Fibroblast of lung (primary cell): ENCODE data around the gene PIM2. TPM values are rescaled to one million over a fixed set of nuclear protein-coding genes. Genes with fewer than 3 reads are reported as not detected.

Source experiments
- DNase-seq, 2 donors: peaks; one replicate each; pipeline versions ENCODE4 v3.0.0 to v3.0.0-alpha.2; 2010; ENCODE audit warnings: low read depth in 2 of 2
- H2AFZ ChIP-seq: 2 replicates; pipeline ENCODE4 v1.5.1; 2012; ENCODE audit warnings: low read length, control low read depth, inconsistent platforms
- H3K27ac ChIP-seq: 2 replicates; pipeline ENCODE4 v1.5.1; 2011; ENCODE audit warnings: low read length, control low read depth; ENCODE audit not compliant: insufficient read depth
- H3K27me3 ChIP-seq: 2 replicates; pipeline ENCODE4 v1.5.1; 2011; ENCODE audit warnings: mild to moderate bottlenecking, low read length; ENCODE audit not compliant: control insufficient read depth, insufficient read depth
- H3K36me3 ChIP-seq: 2 replicates; pipeline ENCODE4 v1.5.1; 2011; ENCODE audit warnings: low read length; ENCODE audit not compliant: control insufficient read depth, insufficient read depth
- H3K4me1 ChIP-seq: 2 replicates; pipeline ENCODE4 v1.5.1; 2011; ENCODE audit warnings: low read length; ENCODE audit not compliant: control insufficient read depth, insufficient read depth; ENCODE audit errors: extremely low read depth
- H3K4me2 ChIP-seq: 2 replicates; pipeline ENCODE4 v1.5.1; 2011; ENCODE audit warnings: low read length, control low read depth; ENCODE audit not compliant: insufficient read depth; ENCODE audit errors: extremely low read depth
- H3K4me3 ChIP-seq, 4 experiments: fragments of 200-600 bp in 1 of 4; sonication (generic) in 1 of 4; replicated peaks in 1 of 4; 2 replicates each; pipeline ENCODE4 v1.5.1; 2011 to 2016; ENCODE audit warnings: low read length in 4 of 4, low read depth in 3 of 4, mild to moderate bottlenecking in 3 of 4, control low read depth in 2 of 4, inconsistent platforms in 1 of 4, mixed read lengths in 1 of 4; ENCODE audit not compliant: insufficient read depth in 1 of 4; ENCODE audit errors: control extremely low read depth in 1 of 4
- H3K79me2 ChIP-seq: 2 replicates; pipeline ENCODE4 v1.5.1; 2012; ENCODE audit warnings: mild to moderate bottlenecking, low read length, inconsistent platforms; ENCODE audit not compliant: control insufficient read depth, insufficient read depth
- H3K9ac ChIP-seq: 2 replicates; pipeline ENCODE4 v1.5.1; 2011; ENCODE audit warnings: mild to moderate bottlenecking, low read length, control low read depth; ENCODE audit not compliant: insufficient read depth
- H3K9me3 ChIP-seq: 2 replicates; pipeline ENCODE4 v1.5.1; 2012; ENCODE audit warnings: low read depth, low read length; ENCODE audit not compliant: control insufficient read depth, insufficient read depth
- H4K20me1 ChIP-seq: 2 replicates; pipeline ENCODE4 v1.5.1; 2011; ENCODE audit warnings: low read length; ENCODE audit not compliant: control insufficient read depth, insufficient read depth; ENCODE audit errors: extremely low read depth
- EZH2 ChIP-seq: IDR thresholded peaks from 2 replicates; pipeline ENCODE4 v1.5.1; 2012; ENCODE audit warnings: low read length, control low read depth, mild to moderate bottlenecking; ENCODE audit errors: missing control alignments
- polyA plus RNA-seq, 2 donors: library from polyadenylated mRNA; depleted of rRNA in 1 of 2; stranded (reverse) in 1 of 2; unstranded in 1 of 2; fragments of >200 nt; gene quantifications; 2 replicates each; pipeline ENCODE4 v1.2.1, GENCODE V29; 2011 to 2012; ENCODE audit warnings: missing spikeins in 1 of 2
- total RNA-seq: library from RNA; depleted of rRNA; stranded (reverse); fragments of >200 nt; gene quantifications from 2 replicates; pipeline ENCODE4 v1.2.1, GENCODE V29; 2014
- TF ChIP-seq, protein P1 (sequence below), 2 donors: IDR thresholded peaks in 1 of 2; conservative IDR thresholded peaks in 1 of 2; 1 replicate in 1 of 2; 2 replicates in 1 of 2; pipeline ENCODE4 v1.5.1; 2011 to 2012; ENCODE audit warnings: low read length in 2 of 2, control low read depth in 1 of 2, inconsistent platforms in 1 of 2, low read depth in 1 of 2, mild to moderate bottlenecking in 1 of 2

The PIM2 gene
- total and polyA plus RNA-seq, 2 donors (not counting 1 experiment from before 2014, with no cell fraction given): 3.1 to 3.7 TPM

GRCh38 chrX:48956728-48957414 is 38.0 kb upstream of the PIM2 start:
- Histone ChIP-seq H2AFZ (no peak overlapping the region), H3K79me2 (peaks cover 37% of the 10 kb centered on the region)

DNA sequence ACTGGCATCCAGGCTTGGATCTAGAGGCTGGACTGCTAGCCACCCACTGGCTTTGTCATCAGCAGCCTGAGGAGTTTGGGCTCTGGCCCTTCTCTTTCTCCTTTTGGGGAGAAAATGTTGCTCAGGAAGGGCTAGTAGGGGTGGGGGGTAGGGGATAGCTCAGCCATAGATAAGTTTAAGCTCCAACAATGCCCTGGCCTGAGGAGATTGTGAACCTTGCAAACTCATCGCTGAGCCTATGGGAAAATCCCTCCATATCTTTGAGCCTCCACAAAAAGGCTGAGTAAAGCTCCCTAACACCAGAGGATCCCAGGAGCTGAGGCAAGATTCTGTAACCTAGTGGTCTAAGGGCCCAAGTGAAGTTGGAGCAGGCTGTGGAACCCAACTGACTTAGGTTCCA is 29.8 kb upstream of the PIM2 start:
- H3K4me3 ChIP-seq: no peak overlapping the region
- DNase-seq: no peak
- H3K4me1 ChIP-seq: no peaks in the 10 kb centered on the region
- TF ChIP-seq, protein P1, sequence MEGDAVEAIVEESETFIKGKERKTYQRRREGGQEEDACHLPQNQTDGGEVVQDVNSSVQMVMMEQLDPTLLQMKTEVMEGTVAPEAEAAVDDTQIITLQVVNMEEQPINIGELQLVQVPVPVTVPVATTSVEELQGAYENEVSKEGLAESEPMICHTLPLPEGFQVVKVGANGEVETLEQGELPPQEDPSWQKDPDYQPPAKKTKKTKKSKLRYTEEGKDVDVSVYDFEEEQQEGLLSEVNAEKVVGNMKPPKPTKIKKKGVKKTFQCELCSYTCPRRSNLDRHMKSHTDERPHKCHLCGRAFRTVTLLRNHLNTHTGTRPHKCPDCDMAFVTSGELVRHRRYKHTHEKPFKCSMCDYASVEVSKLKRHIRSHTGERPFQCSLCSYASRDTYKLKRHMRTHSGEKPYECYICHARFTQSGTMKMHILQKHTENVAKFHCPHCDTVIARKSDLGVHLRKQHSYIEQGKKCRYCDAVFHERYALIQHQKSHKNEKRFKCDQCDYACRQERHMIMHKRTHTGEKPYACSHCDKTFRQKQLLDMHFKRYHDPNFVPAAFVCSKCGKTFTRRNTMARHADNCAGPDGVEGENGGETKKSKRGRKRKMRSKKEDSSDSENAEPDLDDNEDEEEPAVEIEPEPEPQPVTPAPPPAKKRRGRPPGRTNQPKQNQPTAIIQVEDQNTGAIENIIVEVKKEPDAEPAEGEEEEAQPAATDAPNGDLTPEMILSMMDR (conservative IDR thresholded peaks at IDR 0.05 in 1 of 2, IDR thresholded peaks at IDR 0.05 in 1 of 2; ENCODE audit: low read depth in 1 of 2, low read length in 2 of 2): no peak
- TF ChIP-seq EZH2: no peak
- no peaks in the 10 kb centered on the region for H3K27me3 ChIP-seq
- H4K20me1 ChIP-seq: no peaks in the 10 kb centered on the region
- no peaks in the 10 kb centered on the region for H3K36me3 ChIP-seq
- no peak overlapping the region for H3K27ac ChIP-seq
- H2AFZ ChIP-seq: no peak overlapping the region
- H3K9ac ChIP-seq: no peak overlapping the region
- no peaks in the 10 kb centered on the region for H3K9me3 ChIP-seq
- no peak overlapping the region for H3K4me2 ChIP-seq
- peaks cover 22% of the 10 kb centered on the region for H3K79me2 ChIP-seq

More at GRCh38 chrX:48956728-48957414, 38.0 kb upstream of the PIM2 start:
- no peak for DNase-seq
- peak overlapping the region; percentile 52 to 78 (median 71) for H3K4me3 ChIP-seq
- no peaks in the 10 kb centered on the region for H3K36me3 ChIP-seq
- peak overlapping the region; percentile 85 for H3K9ac ChIP-seq
- no peaks in the 10 kb centered on the region for H3K9me3 ChIP-seq
- H3K27ac ChIP-seq: peak overlapping the region; percentile 69
- peak overlapping the region; percentile 80 for H3K4me2 ChIP-seq
- no peaks in the 10 kb centered on the region for H4K20me1 ChIP-seq
- H3K4me1 ChIP-seq: peaks cover 5% of the 10 kb centered on the region
- TF ChIP-seq EZH2: no peak
- TF ChIP-seq, protein P1 (conservative IDR thresholded peaks at IDR 0.05 in 1 of 2, IDR thresholded peaks at IDR 0.05 in 1 of 2; ENCODE audit: low read depth in 1 of 2, low read length in 2 of 2): no peak
- no peaks in the 10 kb centered on the region for H3K27me3 ChIP-seq

GRCh38 chrX:48945517-48946348 is 26.9 kb upstream of the PIM2 start:
- no peak overlapping the region for H3K4me2 ChIP-seq
- peak; percentile 29 to 50 for DNase-seq
- H4K20me1 ChIP-seq: no peaks in the 10 kb centered on the region
- no peaks in the 10 kb centered on the region for H3K9me3 ChIP-seq
- H3K9ac ChIP-seq: no peak overlapping the region
- H3K4me1 ChIP-seq: no peaks in the 10 kb centered on the region
- H3K27ac ChIP-seq: no peak overlapping the region
- no peak overlapping the region for H2AFZ ChIP-seq
- H3K36me3 ChIP-seq: no peaks in the 10 kb centered on the region
- H3K4me3 ChIP-seq: no peak overlapping the region
- TF ChIP-seq, protein P1 (conservative IDR thresholded peaks at IDR 0.05 in 1 of 2, IDR thresholded peaks at IDR 0.05 in 1 of 2; ENCODE audit: low read depth in 1 of 2, low read length in 2 of 2): peak; percentile 54 to 78
- no peak for TF ChIP-seq EZH2
- H3K27me3 ChIP-seq: no peaks in the 10 kb centered on the region
- peaks cover 8% of the 10 kb centered on the region for H3K79me2 ChIP-seq
